ENCODE measurements around the gene ANXA10.
"Not testable (repeated sequence)": the region's sequence is repeated elsewhere in the genome, so short reads cannot be mapped to it uniquely, and the experiment has no call there.

Gene ANXA10

DNA sequence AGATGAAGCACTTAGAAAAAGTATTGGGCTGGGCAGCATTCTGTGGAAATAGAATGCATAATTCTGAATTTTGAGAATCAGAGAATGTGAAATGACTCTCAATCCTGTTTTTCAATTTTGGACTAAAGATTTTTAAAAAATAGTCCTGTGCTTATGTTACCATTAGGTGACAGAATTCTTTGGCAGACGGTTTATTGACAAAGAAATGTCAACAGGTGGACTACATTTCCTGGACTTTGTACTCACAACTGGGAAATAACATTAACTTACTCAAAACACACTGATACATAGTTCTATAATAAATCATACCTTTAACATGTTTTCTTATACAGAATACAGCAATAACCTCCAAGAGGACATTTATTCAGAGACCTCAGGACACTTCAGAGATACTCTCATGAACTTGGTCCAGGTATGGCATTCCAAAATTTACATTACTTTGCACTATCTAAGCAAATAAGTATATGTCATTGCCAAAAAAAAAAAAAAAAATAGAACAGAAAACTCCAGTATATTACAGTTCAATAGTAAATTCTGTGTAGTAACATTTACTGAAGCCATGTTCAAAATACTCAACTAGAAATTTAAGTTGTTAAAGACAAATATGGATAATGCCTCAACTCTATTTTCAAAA is 72.7 kb downstream of the ANXA10 start:
- Mint-ChIP-seq H3K4me3 (no peak overlapping the region), H3K27me3 (no peaks in the 10 kb centered on the region), H3K27ac (no peak overlapping the region), H3K9me3 (peaks cover 7 to 11% of the 10 kb centered on the region in 2 donors), H3K4me1 (no peaks in the 10 kb centered on the region)
- no peak for ATAC-seq
- no peak for DNase-seq

DNA sequence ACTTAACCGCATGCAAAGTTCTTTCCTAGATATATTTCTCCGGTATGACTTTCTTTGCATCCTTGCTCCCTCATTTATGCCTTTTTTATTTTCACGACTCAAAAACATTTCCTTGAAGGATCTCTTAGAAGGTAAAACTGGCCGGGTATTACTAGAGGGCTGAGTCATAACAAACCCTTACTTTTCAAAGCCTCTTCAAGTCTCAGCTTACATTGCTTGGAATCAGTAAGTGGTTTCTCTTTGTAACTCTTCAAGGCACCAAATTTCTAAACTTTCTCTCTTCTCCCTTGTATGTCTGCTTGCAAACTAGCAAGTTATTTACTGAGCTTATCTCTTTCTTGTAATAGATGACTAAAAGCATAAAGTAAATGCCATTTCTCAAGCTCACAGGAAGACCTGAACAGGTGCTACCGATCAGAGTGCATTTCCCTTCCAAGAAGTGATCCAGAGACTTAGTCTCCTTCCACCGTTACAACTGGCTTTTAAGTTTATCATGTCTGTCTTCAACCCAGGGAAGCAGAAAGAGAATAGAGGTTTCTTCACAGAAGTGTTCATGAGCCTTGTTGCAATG is 75.5 kb downstream of the ANXA10 start:
- ATAC-seq, result no peak

DNA sequence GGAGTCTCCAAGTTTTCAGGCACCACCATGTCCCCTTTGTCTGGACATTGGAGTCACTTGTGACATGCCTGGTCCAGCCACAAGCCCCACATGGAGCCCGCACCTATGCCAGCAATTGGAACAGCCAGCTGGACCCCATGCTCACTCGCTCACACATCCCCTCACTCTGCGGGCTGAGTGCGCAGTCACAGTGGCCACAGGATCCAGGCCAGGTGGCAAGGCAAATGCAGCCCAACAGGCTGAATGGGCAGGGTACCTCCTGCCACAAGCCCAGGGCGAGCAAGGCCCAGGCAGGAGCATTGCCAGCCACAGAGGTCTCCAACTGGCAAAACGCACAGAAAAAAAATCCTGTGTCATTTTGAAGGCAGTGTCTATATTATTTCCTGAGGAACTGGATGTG is 82.0 kb downstream of the ANXA10 start:
- ATAC-seq, result no peak
- H3K27ac Mint-ChIP-seq, result no peak overlapping the region
- H3K9me3 Mint-ChIP-seq, result no peaks in the 10 kb centered on the region
- H3K4me1 Mint-ChIP-seq, result no peaks in the 10 kb centered on the region
- DNase-seq, result no peak
- no peak overlapping the region for H3K4me3 Mint-ChIP-seq
- no peaks in the 10 kb centered on the region for H3K27me3 Mint-ChIP-seq

More for the DNA sequence above, 75.5 kb downstream of the ANXA10 start:
- Mint-ChIP-seq H3K27me3 (no peaks in the 10 kb centered on the region), H3K4me1 (no peaks in the 10 kb centered on the region), H3K4me3 (no peak overlapping the region), H3K9me3 (no peaks in the 10 kb centered on the region), H3K27ac (no peak overlapping the region)
- no peak for DNase-seq

DNA sequence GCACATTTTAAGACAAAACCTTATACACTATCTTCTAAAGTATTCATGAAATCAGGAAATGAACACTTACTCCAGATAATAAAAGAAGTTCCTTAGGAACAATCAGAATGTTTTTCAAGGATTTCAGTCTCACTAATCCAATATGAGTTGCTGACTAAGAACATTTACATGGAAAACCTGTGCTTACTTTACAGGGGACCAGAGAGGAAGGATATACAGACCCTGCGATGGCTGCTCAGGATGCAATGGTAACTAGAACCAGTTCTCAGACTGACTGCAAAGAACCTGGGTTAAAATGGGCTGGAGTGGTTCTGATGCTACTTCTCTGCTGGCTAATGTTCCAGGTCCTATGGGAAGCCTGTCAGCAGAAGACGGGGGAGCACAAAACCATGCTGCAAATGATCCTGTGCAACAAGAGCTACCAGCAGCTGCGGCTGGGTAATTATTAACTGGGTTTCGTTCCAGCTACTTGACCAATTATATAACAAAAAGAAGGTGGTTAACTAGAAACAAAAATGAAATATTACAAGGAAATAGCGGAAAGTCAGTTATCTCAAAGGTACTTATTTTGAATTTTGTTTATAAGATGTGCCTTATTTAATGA is 85.3 kb downstream of the ANXA10 start:
- DNase-seq, result no peak
- Mint-ChIP-seq H3K9me3 (no peaks in the 10 kb centered on the region), H3K4me1 (no peaks in the 10 kb centered on the region), H3K4me3 (no peak overlapping the region), H3K27me3 (no peaks in the 10 kb centered on the region), H3K27ac (no peak overlapping the region)
- ATAC-seq, result no peak

DNA sequence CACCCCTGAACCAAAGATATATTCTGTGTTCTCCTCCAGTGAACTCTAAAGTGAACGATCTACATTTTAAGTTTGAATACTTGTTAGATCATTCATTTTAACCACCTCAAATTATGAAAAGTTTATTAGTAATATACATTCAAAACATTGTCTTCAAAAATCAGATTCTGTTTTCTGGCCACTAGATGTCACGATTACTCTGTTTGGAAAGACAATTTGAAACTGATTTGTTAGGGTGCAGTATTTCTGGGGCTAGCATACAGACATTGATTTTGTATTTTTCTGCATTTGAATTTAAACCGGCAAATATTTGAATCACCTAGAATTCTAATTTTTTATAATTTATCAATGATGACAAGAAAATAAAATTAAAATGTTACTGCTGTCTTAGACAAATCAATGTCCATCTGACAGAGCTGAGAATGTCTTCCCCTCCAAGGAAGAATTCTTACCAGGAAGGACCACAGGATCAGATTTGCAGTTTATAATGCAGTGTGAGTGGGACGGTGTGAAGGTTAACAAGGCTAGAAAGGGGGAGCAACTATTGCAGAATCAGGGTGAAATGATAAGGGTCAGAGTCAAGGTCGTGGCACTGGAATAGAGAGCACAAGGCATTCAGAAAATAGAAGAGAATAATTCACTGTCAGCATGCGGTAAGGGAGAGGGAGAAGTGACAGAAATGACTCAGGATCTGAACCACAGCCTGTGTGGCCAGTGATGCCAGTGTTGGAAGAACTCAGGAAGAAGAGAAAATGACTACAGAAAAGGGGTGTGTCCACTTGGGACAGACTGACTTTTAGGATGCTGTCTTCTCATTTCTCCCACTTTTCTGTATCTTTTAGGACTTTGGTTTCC is 91.6 kb downstream of the ANXA10 start:
- Mint-ChIP-seq H3K27ac (no peak overlapping the region), H3K4me1 (no peaks in the 10 kb centered on the region), H3K9me3 (no peaks in the 10 kb centered on the region), H3K4me3 (no peak overlapping the region), H3K27me3 (no peaks in the 10 kb centered on the region)
- DNase-seq (no peak), ATAC-seq (no peak)

DNA sequence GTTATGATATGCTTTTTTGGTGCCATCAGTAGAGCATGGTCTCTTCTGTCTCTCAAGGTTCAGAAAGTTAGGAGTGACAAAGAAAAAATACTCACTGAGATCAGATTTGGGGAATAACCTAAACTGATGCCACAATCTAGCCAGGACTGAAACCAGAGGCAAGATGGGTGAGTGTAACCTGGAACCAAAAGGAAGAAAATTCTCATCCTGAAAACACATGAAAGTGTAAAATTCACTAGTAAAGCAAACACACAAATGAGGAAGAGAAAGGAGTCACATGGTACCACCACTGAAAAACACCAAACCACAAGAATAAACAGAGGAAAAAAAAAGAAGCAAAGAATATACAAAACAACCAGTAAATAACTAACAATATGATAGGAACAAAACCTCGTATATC is 96.4 kb downstream of the ANXA10 start:
- ATAC-seq (no peak), DNase-seq (no peak)
- Mint-ChIP-seq H3K27me3 (no peaks in the 10 kb centered on the region), H3K4me3 (no peak overlapping the region), H3K27ac (no peak overlapping the region), H3K4me1 (no peaks in the 10 kb centered on the region), H3K9me3 (no peaks in the 10 kb centered on the region)

DNA sequence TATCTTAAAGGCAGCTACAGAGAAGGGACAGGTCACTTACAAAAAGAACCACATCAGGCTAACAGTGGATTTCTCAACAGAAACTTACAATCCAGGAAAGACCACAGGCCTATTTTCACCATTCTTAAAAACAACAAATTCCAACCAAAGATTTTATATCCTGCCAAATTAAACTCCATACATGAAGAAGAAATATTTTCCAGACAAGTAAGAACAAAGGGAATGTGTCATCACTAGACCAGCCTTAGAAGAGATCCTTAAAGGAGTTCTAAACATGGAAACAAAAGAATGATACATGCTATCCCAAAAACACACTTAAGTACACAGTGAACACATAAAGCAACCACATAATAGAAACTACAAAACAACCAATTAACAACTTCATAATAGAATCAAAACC is 105.6 kb downstream of the ANXA10 start:
- ATAC-seq, result no peak
- Mint-ChIP-seq H3K4me3 (no peak overlapping the region), H3K27ac (no peak overlapping the region), H3K4me1 (no peaks in the 10 kb centered on the region), H3K27me3 (no peaks in the 10 kb centered on the region), H3K9me3 (peaks cover 10 to 11% of the 10 kb centered on the region in 2 donors)
- DNase-seq, result no peak

DNA sequence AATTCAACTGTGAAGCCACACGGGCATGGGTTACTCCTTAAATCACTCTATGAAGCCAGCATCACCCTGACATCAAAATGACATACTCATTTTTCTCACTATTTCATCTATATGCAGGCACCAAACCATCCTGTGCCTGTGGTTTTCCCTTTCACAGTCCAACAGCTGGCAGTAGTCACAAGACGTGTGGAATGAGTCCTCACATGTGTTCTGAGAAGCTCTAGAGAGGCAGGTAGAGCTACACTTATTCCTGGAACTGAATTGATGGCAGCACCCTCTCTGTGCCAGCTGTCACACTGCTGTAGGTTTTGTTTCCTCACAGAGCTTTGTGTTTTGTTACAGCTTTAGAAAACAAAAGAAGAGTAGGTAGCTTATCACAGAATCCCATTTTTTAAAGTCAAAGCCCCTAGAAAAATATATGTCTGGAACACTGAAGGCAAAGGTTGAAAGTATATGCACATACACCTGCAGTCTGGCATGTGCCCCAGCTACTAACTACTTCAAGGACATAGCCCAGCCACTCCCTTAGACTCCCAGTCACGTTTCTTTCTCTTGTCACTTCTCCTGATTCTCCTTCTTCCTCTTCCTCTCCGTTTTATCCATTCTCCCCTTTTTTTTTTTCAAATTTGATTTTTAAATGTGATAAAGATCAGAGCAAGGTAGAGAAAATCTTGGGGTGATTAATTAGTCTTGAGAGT is 107.1 kb downstream of the ANXA10 start:
- ATAC-seq (peak; percentile 72), DNase-seq (no peak)
- Mint-ChIP-seq H3K27ac (peak overlapping the region in 1 of 2 donors; percentile 36), H3K4me3 (no peak overlapping the region), H3K27me3 (no peaks in the 10 kb centered on the region), H3K4me1 (no peaks in the 10 kb centered on the region), H3K9me3 (peaks cover 19 to 20% of the 10 kb centered on the region in 2 donors)

DNA sequence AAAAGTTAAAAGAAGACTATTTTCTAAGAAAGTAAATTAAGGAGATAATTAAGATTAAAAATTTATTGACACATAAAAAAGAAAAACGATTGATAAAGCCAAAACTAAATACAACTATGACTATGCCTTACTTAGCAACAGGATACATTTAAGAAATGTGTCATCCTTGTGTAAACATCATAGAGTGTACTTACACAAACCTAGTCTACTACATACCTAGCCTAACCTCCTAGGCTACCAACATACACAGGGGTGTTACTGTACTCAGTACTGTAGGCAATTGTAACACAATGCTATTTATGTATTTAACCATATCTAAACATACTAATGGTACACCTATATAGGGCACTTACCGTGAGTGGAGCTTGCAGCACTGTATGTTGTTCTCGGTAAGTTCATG is 108.3 kb downstream of the ANXA10 start:
- ATAC-seq, result peak; percentile 33
- Mint-ChIP-seq H3K27me3 (no peaks in the 10 kb centered on the region), H3K4me1 (no peaks in the 10 kb centered on the region), H3K27ac (no peak overlapping the region), H3K4me3 (no peak overlapping the region), H3K9me3 (peaks cover 26 to 30% of the 10 kb centered on the region in 2 donors)
- DNase-seq, result no peak

DNA sequence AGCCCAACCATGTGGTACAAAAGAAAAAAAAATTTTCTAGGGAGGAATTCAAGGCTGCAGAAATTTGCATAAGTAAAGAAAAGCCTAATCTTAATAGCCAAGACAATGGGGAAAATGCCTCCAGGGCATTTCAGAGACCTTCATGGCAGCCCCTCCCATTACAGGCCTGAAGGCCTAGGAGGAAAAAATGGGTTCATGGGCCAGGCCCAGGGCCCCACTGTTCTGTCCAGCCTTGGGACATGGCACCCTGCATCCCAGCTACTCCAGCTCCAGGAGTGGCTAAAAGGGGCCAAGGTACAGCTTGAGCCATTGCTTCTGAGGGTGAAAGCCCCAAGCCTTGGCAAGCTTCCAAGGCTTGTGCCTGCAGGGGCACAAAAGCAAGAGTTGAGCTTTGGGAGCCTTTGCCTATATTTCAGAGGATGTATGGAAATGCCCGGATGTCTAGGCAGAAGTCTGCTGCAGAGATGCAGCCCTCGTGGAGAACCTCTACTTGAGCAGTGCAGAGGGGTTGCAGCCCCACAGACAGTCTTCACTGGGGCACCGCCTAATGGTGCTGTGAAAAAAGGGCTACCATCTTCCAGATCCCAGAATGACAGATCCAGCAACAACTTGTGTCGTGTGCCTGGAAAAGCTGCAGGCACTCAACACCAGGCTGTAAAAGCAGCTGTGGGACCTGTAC is 111.0 kb downstream of the ANXA10 start:
- H3K9me3 Mint-ChIP-seq, result peaks cover 31 to 36% of the 10 kb centered on the region in 2 donors
- H3K27ac Mint-ChIP-seq, result no peak overlapping the region
- ATAC-seq (no peak), DNase-seq (no peak)
- no peaks in the 10 kb centered on the region for H3K4me1 Mint-ChIP-seq
- H3K27me3 Mint-ChIP-seq, result no peaks in the 10 kb centered on the region
- no peak overlapping the region for H3K4me3 Mint-ChIP-seq

DNA sequence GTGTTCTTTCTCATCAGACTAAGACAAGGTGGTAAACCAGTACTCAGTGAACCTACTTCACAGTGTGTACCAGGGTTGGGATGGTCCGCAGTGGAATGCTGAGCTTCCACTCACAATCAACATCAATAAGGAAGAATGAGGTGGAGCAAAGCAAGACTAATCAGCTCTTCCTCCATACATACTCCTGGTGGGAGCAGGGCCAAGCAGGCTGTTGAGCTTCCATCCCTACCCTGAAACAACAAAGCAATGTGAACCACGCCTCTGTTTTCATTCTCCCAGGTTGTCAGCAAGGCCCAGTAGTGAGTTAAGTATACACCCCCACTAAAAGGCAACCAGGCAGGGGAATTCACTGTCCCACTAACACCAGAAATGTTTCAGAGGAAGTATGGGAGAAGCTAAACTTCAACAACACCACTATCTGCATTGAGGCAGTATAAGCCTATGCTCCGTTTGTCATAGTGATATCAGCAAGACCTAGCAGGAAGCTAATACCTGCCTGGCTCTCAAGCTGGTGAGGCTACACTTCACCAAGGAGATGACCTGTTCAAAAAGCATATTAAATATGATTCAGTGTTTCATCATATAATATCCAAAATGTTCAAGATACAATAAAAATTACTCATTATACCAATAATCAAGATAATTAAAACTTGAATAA is 116.7 kb downstream of the ANXA10 start:
- ATAC-seq (no peak), DNase-seq (no peak)
- H3K27me3 Mint-ChIP-seq, result no peaks in the 10 kb centered on the region
- no peaks in the 10 kb centered on the region for H3K4me1 Mint-ChIP-seq
- peaks cover 19 to 35% of the 10 kb centered on the region in 2 donors for H3K9me3 Mint-ChIP-seq
- H3K4me3 Mint-ChIP-seq, result no peak overlapping the region
- no peak overlapping the region for H3K27ac Mint-ChIP-seq

DNA sequence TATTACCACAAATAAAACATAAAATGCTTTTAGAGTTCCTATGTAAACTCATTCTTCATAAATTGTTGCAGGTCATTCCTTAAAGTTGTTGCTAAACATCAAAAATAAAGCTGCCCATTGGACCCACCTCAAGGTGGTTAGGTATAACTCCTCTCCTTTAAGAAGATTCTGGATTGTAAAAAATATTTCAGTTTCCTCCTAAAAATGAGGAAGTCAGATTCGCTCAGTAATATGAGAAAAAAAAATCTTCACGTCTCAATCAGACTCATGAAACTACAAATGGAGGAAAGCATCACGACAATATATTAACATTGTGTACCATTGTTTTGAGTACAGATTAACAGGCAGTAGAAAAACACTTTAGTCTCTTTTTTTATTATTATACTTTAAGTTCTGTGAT is 120.3 kb downstream of the ANXA10 start:
- H3K27me3 Mint-ChIP-seq, result no peaks in the 10 kb centered on the region
- ATAC-seq (no peak), DNase-seq (no peak)
- H3K9me3 Mint-ChIP-seq, result peaks cover 14 to 29% of the 10 kb centered on the region in 2 donors
- no peak overlapping the region for H3K4me3 Mint-ChIP-seq
- H3K27ac Mint-ChIP-seq, result no peak overlapping the region
- H3K4me1 Mint-ChIP-seq, result no peaks in the 10 kb centered on the region

DNA sequence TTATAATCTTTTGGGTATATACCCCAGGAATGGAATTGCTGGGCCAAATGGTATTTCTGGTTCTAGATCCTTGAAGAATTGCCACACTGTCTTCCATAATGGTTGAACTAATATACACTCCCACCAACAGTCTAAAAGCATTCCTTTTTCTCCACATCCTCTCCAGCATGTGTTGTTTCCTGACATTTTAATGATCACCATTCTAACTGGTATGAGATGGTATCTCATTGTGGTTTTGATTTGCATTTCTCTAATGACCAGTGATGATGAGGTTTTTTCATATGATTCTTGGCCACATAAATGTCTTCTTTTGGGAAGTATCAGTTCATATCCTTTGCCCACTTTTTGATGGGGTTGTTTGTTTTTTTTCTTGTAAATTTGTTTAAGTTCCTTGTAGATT is 121.2 kb downstream of the ANXA10 start:
- H3K4me1 Mint-ChIP-seq, ATAC-seq, H3K4me3 Mint-ChIP-seq, H3K27me3 Mint-ChIP-seq, DNase-seq, H3K27ac Mint-ChIP-seq: not testable (repeated sequence)
- peaks cover 20 to 29% of the 10 kb centered on the region in 2 donors for H3K9me3 Mint-ChIP-seq

DNA sequence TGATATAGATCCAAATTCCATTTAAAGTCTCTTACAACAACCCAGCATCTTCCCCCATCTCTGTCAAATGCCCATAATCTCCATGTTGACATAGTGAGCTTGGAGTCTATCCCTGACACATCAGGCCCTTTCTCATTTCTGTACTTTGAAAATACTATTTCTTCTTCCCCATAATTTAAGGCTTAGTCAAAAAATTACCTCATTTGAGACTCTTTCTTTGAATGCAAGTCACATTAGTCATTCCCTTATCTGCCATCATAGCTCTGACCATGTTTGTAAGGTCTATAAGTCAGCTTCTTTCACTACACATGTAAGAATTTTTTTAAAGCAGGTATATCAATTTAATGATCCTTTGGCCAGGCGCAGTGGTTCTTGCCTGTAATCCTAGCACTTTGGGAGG is 126.3 kb downstream of the ANXA10 start:
- no peak overlapping the region for H3K4me3 Mint-ChIP-seq
- H3K4me1 Mint-ChIP-seq, result no peaks in the 10 kb centered on the region
- DNase-seq (no peak), ATAC-seq (no peak)
- H3K27ac Mint-ChIP-seq, result no peak overlapping the region
- H3K27me3 Mint-ChIP-seq, result no peaks in the 10 kb centered on the region
- peaks cover 14 to 19% of the 10 kb centered on the region in 2 donors for H3K9me3 Mint-ChIP-seq

All from stimulated activated naive CD8-positive, alpha-beta T cell treated with anti-CD3 and anti-CD28 coated beads, Interleukin-15, amount 100 ng/mL, for 72 hours (primary cell).